ENCODE measurements around the gene TOP2B.

Gene TOP2B, protein sequence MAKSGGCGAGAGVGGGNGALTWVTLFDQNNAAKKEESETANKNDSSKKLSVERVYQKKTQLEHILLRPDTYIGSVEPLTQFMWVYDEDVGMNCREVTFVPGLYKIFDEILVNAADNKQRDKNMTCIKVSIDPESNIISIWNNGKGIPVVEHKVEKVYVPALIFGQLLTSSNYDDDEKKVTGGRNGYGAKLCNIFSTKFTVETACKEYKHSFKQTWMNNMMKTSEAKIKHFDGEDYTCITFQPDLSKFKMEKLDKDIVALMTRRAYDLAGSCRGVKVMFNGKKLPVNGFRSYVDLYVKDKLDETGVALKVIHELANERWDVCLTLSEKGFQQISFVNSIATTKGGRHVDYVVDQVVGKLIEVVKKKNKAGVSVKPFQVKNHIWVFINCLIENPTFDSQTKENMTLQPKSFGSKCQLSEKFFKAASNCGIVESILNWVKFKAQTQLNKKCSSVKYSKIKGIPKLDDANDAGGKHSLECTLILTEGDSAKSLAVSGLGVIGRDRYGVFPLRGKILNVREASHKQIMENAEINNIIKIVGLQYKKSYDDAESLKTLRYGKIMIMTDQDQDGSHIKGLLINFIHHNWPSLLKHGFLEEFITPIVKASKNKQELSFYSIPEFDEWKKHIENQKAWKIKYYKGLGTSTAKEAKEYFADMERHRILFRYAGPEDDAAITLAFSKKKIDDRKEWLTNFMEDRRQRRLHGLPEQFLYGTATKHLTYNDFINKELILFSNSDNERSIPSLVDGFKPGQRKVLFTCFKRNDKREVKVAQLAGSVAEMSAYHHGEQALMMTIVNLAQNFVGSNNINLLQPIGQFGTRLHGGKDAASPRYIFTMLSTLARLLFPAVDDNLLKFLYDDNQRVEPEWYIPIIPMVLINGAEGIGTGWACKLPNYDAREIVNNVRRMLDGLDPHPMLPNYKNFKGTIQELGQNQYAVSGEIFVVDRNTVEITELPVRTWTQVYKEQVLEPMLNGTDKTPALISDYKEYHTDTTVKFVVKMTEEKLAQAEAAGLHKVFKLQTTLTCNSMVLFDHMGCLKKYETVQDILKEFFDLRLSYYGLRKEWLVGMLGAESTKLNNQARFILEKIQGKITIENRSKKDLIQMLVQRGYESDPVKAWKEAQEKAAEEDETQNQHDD (N-terminal part only)

DNA sequence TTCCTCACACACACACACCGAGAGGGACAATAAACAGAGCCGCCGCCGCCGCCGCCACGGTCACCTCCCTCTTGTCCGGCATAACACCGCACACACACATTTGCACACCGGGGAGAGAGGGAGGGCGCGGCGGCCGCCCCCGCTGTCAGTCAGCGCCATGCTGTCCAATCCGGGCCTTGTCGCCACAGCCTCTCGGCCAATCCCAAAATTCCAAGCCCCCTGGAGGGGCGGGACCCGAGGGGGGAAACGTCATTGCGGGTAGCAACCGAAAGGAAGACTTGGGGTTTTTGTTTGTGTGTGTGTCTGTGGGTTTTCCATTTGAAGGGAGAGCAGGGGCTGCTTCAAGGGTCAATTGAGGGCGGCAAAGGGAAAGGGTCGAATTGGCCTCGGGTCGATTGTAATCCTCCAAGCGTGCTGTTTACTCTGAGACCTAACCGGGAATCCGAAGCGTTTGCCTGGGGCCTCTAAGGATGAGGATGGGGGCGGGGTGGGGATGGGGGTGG, at the start of gene TOP2B:
TOP2B (minus strand) TSS at position 96 of the 503 bp plus-strand sequence. CDS start 610 bp downstream, outside the sequence.
- peak within 1 kb of the TSS; percentile 84 for H3K4me3 ChIP-seq (ENCODE audit: low read depth, low read length)

DNA sequence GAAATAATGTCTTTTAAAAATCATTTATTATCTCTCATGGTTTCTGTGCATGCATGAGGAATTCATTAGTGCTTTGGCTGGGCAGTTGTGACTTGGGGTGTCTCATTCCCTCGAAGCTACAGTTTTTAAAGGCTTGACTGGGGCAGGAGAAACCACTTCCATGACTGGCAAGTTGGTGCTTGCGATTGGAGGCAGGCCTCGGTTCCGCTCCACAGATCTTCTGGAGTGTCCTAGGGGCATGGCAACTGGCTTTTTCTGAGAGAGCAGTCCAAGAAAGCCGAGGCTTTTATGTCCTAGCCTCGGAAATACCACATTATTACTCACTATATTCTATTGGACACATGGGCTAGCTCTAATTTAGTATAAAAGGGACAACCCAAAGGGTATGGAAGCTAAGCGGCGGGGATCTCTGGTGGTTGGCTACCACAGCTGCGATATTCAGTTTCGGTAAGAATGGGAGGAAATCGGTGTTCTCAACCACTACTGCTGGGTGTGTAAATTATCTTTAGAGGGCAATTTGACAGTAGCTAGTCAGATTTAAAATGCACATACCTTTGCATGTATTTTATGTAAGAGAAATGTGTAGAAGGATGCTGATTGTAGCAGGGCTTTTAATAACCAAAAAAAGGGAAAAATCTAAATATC, 48.8 kb upstream of the TOP2B start:
- no peak for TF ChIP-seq POLR2A (IDR thresholded peaks at IDR 0.05; ENCODE audit: extremely low read depth, insufficient read length)
- TF ChIP-seq MYC (IDR thresholded peaks at IDR 0.05; ENCODE audit: low read depth, low read length) = no peak
- TF ChIP-seq, protein P1, sequence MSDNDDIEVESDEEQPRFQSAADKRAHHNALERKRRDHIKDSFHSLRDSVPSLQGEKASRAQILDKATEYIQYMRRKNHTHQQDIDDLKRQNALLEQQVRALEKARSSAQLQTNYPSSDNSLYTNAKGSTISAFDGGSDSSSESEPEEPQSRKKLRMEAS (IDR thresholded peaks at IDR 0.05; ENCODE audit: low read depth, low read length) = no peak
- TF ChIP-seq, protein P2, sequence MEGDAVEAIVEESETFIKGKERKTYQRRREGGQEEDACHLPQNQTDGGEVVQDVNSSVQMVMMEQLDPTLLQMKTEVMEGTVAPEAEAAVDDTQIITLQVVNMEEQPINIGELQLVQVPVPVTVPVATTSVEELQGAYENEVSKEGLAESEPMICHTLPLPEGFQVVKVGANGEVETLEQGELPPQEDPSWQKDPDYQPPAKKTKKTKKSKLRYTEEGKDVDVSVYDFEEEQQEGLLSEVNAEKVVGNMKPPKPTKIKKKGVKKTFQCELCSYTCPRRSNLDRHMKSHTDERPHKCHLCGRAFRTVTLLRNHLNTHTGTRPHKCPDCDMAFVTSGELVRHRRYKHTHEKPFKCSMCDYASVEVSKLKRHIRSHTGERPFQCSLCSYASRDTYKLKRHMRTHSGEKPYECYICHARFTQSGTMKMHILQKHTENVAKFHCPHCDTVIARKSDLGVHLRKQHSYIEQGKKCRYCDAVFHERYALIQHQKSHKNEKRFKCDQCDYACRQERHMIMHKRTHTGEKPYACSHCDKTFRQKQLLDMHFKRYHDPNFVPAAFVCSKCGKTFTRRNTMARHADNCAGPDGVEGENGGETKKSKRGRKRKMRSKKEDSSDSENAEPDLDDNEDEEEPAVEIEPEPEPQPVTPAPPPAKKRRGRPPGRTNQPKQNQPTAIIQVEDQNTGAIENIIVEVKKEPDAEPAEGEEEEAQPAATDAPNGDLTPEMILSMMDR (IDR thresholded peaks at IDR 0.05; ENCODE audit: low read depth, low read length) = no peak
- H3K4me3 ChIP-seq (ENCODE audit: low read depth, low read length) = no peak overlapping the region
- no peak for DNase-seq (ENCODE audit: low read depth)

More for the DNA sequence above, at the start of gene TOP2B:
- peak; percentile 68 for TF ChIP-seq POLR2A (IDR thresholded peaks at IDR 0.05; ENCODE audit: extremely low read depth, insufficient read length)
- TF ChIP-seq, protein P2 (IDR thresholded peaks at IDR 0.05; ENCODE audit: low read depth, low read length) = no peak
- no peak; the same call in 1 of the 2 replicates for TF ChIP-seq MYC (IDR thresholded peaks at IDR 0.05; ENCODE audit: low read depth, low read length)
- TF ChIP-seq, protein P1 (IDR thresholded peaks at IDR 0.05; ENCODE audit: low read depth, low read length) = peak; percentile 63
- DNase-seq (ENCODE audit: low read depth) = peak; percentile 98

DNA sequence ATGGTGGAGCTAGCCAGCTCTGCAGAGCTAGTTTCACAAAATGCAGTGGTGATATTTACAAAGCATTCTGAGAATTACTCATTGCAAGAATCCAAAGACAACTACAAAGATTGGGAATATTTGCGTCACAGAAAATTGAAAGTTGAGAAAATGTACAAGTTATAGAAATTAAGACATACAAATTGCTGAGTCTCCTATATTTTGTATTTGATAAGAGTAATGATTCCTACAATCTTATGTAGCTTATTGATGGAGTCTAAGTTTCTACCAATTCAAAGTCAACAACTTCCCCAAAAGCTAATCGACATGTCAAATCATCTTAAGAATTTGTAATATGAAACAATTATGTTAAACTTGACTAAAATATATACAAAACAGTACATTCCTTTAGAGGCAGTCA, 46.4 kb upstream of the TOP2B start:
- H3K4me3 ChIP-seq (ENCODE audit: low read depth, low read length) = no peak overlapping the region
- DNase-seq (ENCODE audit: low read depth) = no peak
- TF ChIP-seq, protein P1 (IDR thresholded peaks at IDR 0.05; ENCODE audit: low read depth, low read length) = no peak
- TF ChIP-seq MYC (IDR thresholded peaks at IDR 0.05; ENCODE audit: low read depth, low read length) = no peak

DNA sequence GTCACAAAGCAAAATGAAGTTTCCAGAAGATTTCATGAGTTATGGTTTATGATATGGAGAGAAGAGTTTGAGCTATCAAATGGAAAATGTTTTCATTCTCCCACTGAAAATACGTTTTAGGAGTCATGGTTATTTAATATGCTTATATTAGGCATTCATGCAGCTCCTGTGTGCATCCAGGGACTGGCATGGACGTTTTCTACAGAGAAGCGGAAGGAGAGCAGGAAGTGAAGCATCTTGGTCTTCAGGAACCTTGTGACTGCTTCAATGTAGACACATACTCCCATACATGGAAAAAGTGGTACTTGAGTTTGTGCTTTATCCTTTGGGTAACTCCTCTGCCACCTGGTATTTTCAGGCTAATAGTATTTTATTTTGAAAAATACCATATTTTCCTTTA, 43.3 kb upstream of the TOP2B start:
- H3K4me3 ChIP-seq (ENCODE audit: low read depth, low read length) = no peak overlapping the region
- DNase-seq (ENCODE audit: low read depth) = no peak
- TF ChIP-seq, protein P1 (IDR thresholded peaks at IDR 0.05; ENCODE audit: low read depth, low read length) = no peak
- TF ChIP-seq MYC (IDR thresholded peaks at IDR 0.05; ENCODE audit: low read depth, low read length) = no peak
- TF ChIP-seq, protein P2 (IDR thresholded peaks at IDR 0.05; ENCODE audit: low read depth, low read length) = no peak
- TF ChIP-seq POLR2A (IDR thresholded peaks at IDR 0.05; ENCODE audit: extremely low read depth, insufficient read length) = no peak

DNA sequence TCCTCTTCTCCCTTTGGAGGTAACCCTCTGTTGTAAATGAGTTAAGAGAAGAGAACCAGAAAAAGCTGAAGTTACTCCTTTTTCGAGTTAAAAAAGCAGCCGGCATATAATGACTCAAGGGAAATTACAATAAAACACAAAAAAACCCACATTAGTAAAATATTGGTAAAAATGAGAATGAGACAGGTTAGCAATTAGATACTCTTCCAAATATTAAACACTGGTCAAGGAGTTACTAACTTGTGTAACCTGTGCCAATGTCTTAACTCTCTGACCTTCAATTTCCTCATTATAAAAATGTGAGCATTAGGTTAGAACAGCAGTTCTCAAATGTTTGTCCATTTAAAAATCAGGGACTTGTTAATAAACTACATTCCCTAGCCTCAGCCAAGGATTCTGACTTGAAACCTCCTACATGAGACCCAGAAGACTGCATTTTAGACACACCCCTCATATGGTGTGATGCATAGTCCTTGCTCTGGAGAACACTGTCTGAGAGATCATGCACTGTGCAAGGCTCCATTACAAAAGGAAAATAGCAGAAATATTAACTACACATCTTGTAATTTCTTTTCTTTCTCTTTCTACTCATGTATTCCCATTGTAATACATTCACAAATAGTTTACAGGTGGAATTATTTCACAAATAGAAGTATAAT, 42.7 kb upstream of the TOP2B start:
- no peak overlapping the region for H3K4me3 ChIP-seq (ENCODE audit: low read depth, low read length)
- TF ChIP-seq, protein P1 (IDR thresholded peaks at IDR 0.05; ENCODE audit: low read depth, low read length) = no peak
- TF ChIP-seq POLR2A (IDR thresholded peaks at IDR 0.05; ENCODE audit: extremely low read depth, insufficient read length) = no peak
- TF ChIP-seq, protein P2 (IDR thresholded peaks at IDR 0.05; ENCODE audit: low read depth, low read length) = no peak
- TF ChIP-seq MYC (IDR thresholded peaks at IDR 0.05; ENCODE audit: low read depth, low read length) = no peak
- no peak for DNase-seq (ENCODE audit: low read depth)

All from NB4 (cell line).